Caki2 (cell line): ENCODE measurements around the gene SLC35G4. TPM values are rescaled to one million over a fixed set of nuclear protein-coding genes. Genes with fewer than 3 reads are reported as not detected.

Experiments
- total RNA-seq: library from RNA; depleted of rRNA; stranded (reverse); fragments of >200 nt; shearing (Covaris generic); gene quantifications from 2 replicates; pipeline ENCODE4 v1.2.3, GENCODE V29; 2014; ENCODE audit warnings: low replicate concordance; rRNA removed

Gene SLC35G4
- total RNA-seq, 1 experiment from 2014 or later, result not detected

Other genes with a start within 250 kb of the SLC35G4 start
- 3.5 and 10.6 TPM in 2 replicates for gene GNAL, start 79.7 kb downstream of the SLC35G4 start, total RNA-seq
- gene CHMP1B, start 241.8 kb downstream of the SLC35G4 start, total RNA-seq, result 34.7 and 44.2 TPM in 2 replicates